Measurements from ENCODE around the gene AIDA. TPM values are rescaled to one million over a fixed set of nuclear protein-coding genes. Genes with fewer than 3 reads are reported as not detected.

Gene AIDA
- total RNA-seq, 1 experiment from 2014 or later: 60.0 TPM

DNA sequence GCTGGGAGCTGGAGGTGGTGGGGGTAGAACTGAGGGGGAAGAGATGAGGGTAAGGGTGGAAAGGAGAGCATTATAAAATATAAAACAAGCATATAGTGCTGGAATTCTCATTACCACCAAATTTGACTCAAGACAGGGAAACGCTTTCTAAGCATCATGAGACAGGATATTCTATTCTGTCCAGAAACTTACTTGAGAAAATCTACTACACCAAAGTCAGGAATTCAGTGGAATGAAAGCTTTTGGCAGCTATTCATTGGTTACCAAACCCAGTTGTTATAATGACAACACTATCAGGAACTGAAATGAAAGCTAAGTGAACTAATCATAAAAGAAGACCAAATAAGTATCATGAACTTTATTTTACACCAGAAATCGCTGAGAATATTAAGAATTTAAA, 14.5 kb downstream of the AIDA start:
- no peak overlapping the region for H3K4me3 ChIP-seq
- TF ChIP-seq CTCF (conservative IDR thresholded peaks at IDR 0.05) (no peak), EZH2 (IDR thresholded peaks at IDR 0.05; ENCODE audit: low read depth) (no peak)
- no peak for DNase-seq
- H3K27me3 ChIP-seq (ENCODE audit: insufficient read depth, low read depth): no peaks in the 10 kb centered on the region
- H3K9me2 ChIP-seq (ENCODE audit: insufficient read depth): no peaks in the 10 kb centered on the region
- H3K4me2 ChIP-seq: no peak overlapping the region
- no peak overlapping the region for H2AFZ ChIP-seq
- no peaks in the 10 kb centered on the region for H3K79me2 ChIP-seq (ENCODE audit: low read depth)
- intact Hi-C loops (cut with micrococcal nuclease; ENCODE audit: unreplicated experiment): no loop called here
- no TSS peak for BruUV-seq (replicated peaks)
- H3K9me3 ChIP-seq (ENCODE audit: insufficient read depth, low read depth): no peaks in the 10 kb centered on the region
- no peaks in the 10 kb centered on the region for H4K20me1 ChIP-seq (ENCODE audit: insufficient read depth)
- POLR2A ChIA-PET (ENCODE audit: unreplicated experiment): interaction anchor here (0.6 kb wide), 1 partner anchor 13 kb away, joined by 4 read pairs; no protein-coding TSS in a partner anchor
- H3F3A ChIP-seq (ENCODE audit: insufficient read depth, low read depth): no peaks in the 10 kb centered on the region
- H3K27ac ChIP-seq: no peak overlapping the region
- CTCF ChIA-PET: no interaction called here
- H3K4me1 ChIP-seq (replicated peaks; ENCODE audit: insufficient read depth): no peaks in the 10 kb centered on the region
- peaks cover 6% of the 10 kb centered on the region for H3K36me3 ChIP-seq (ENCODE audit: low read depth)

GRCh38 chr1:222697203-222697602, 15.1 kb downstream of the AIDA start:
- no peaks in the 10 kb centered on the region for H3K9me2 ChIP-seq (ENCODE audit: insufficient read depth)
- no TSS peak for BruUV-seq (replicated peaks)
- intact Hi-C loops (cut with micrococcal nuclease; ENCODE audit: unreplicated experiment): no loop called here
- DNase-seq: no peak
- peaks cover 6% of the 10 kb centered on the region for H3K36me3 ChIP-seq (ENCODE audit: low read depth)
- H3F3A ChIP-seq (ENCODE audit: insufficient read depth, low read depth): no peaks in the 10 kb centered on the region
- no peaks in the 10 kb centered on the region for H4K20me1 ChIP-seq (ENCODE audit: insufficient read depth)
- H2AFZ ChIP-seq: no peak overlapping the region
- no peaks in the 10 kb centered on the region for H3K9me3 ChIP-seq (ENCODE audit: insufficient read depth, low read depth)
- H3K27me3 ChIP-seq (ENCODE audit: insufficient read depth, low read depth): no peaks in the 10 kb centered on the region
- no peak overlapping the region for H3K4me3 ChIP-seq
- H3K4me1 ChIP-seq (replicated peaks; ENCODE audit: insufficient read depth): no peaks in the 10 kb centered on the region
- ChIA-PET CTCF (no interaction called here), POLR2A (ENCODE audit: unreplicated experiment) (interaction anchor here (0.6 kb wide), 1 partner anchor 14 kb away, joined by 4 read pairs; no protein-coding TSS in a partner anchor)
- TF ChIP-seq CTCF (conservative IDR thresholded peaks at IDR 0.05): no peak
- TF ChIP-seq EZH2 (IDR thresholded peaks at IDR 0.05; ENCODE audit: low read depth): no peak
- no peak overlapping the region for H3K4me2 ChIP-seq
- H3K27ac ChIP-seq: no peak overlapping the region
- H3K79me2 ChIP-seq (ENCODE audit: low read depth): no peaks in the 10 kb centered on the region

- no peaks in the 10 kb centered on the region for H3K27me3 ChIP-seq (ENCODE audit: insufficient read depth, low read depth)
- ChIA-PET CTCF (no interaction called here), POLR2A (ENCODE audit: unreplicated experiment) (no interaction called here)
- no peaks in the 10 kb centered on the region for H3K4me1 ChIP-seq (replicated peaks; ENCODE audit: insufficient read depth)
- H3K27ac ChIP-seq: no peak overlapping the region
- intact Hi-C loops (cut with micrococcal nuclease; ENCODE audit: unreplicated experiment): no loop called here
- H3K4me2 ChIP-seq: no peak overlapping the region
- peaks cover 6% of the 10 kb centered on the region; the same call in 1 of the 2 replicates for H3K36me3 ChIP-seq (ENCODE audit: low read depth)
- no peaks in the 10 kb centered on the region for H4K20me1 ChIP-seq (ENCODE audit: insufficient read depth)
- H3K9me3 ChIP-seq (ENCODE audit: insufficient read depth, low read depth): no peaks in the 10 kb centered on the region
- no TSS peak for BruUV-seq (replicated peaks)
- no peak overlapping the region for H3K4me3 ChIP-seq
- TF ChIP-seq EZH2 (IDR thresholded peaks at IDR 0.05; ENCODE audit: low read depth) (no peak), CTCF (conservative IDR thresholded peaks at IDR 0.05) (no peak)
- no peaks in the 10 kb centered on the region for H3K79me2 ChIP-seq (ENCODE audit: low read depth)
- no peaks in the 10 kb centered on the region for H3F3A ChIP-seq (ENCODE audit: insufficient read depth, low read depth)
- no peaks in the 10 kb centered on the region for H3K9me2 ChIP-seq (ENCODE audit: insufficient read depth)
- no peak overlapping the region for H2AFZ ChIP-seq
- DNase-seq: no peak
Observed at GRCh38 chr1:222696741-222697140, 15.6 kb downstream of the AIDA start.
